ENCODE data around the gene LRPAP1.

GRCh38 chr4:3473181-3473950, 58.9 kb downstream of the LRPAP1 start:
- TF ChIP-seq ZNF274 (IDR thresholded peaks at IDR 0.05; ENCODE audit: low read depth, low read length) (no peak), SUZ12 (IDR thresholded peaks at IDR 0.05; ENCODE audit: extremely low read depth, insufficient read depth, insufficient read length) (no peak)

Data from NT2/D1 (cell line).